GM18499 (cell line): ENCODE measurements around the gene NOL4L.

Experiments
- ATAC-seq: cut with Tn5 transposase; IDR thresholded peaks from one replicate; pipeline ENCODE4 v1.9.1; 2021; ENCODE audit warnings: moderate number of reproducible peaks; ENCODE audit not compliant: insufficient read depth, unreplicated experiment

NOL4L gene

GRCh38 chr20:32452776-32453466 lies 132.2 kb downstream of the NOL4L start:
- no peak for ATAC-seq

DNA sequence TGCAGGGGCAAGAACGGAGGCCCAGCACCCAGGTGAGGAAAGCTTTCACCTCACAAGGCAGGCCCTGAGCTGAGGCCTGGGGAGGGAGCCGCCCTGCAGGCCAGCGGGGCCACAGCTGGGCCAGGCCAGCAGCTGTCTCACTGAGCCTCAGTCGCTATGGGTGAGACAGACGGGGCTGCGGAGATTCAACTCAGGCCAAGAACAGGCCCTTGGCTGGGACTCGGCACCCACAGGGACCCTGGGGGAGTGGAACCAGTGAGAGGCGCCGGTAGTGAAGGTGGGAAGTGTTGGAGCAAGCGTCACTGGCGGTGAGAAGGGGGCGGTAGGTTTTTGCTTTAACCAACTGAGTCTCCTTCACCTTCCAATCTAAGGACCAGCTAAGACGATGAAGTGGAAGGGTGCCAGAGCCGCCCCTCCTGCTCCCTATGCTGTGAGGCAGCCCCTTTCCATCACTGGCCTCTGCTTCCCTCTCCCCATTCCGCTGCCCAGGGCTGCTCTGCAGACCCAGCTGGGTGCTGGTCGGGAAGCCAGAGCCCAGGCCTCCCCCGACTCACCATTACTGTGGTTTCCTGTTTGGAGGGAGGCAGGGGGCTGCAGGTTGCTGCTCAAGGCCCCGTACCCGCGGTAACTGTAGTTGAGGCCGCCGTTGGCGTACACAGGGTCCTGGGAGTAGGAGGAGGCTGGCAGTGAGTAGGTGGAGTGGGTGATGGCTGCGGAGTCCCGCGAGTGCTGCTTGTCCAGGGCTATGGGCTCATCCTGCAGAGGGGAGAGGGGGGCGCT lies 133.3 kb downstream of the NOL4L start:
- no peak for ATAC-seq

GRCh38 chr20:32451340-32451681 lies 133.8 kb downstream of the NOL4L start:
- no peak for ATAC-seq

GRCh38 chr20:32450484-32451061 lies 134.6 kb downstream of the NOL4L start:
- ATAC-seq = no peak

- ATAC-seq = no peak
Observed at GRCh38 chr20:32449890-32450401, 135.2 kb downstream of the NOL4L start.

GRCh38 chr20:32449057-32449889 lies 135.9 kb downstream of the NOL4L start:
- no peak for ATAC-seq

GRCh38 chr20:32448306-32449056 lies 136.7 kb downstream of the NOL4L start:
- no peak for ATAC-seq

- no peak for ATAC-seq
Observed at GRCh38 chr20:32447136-32448027, 137.8 kb downstream of the NOL4L start.

DNA sequence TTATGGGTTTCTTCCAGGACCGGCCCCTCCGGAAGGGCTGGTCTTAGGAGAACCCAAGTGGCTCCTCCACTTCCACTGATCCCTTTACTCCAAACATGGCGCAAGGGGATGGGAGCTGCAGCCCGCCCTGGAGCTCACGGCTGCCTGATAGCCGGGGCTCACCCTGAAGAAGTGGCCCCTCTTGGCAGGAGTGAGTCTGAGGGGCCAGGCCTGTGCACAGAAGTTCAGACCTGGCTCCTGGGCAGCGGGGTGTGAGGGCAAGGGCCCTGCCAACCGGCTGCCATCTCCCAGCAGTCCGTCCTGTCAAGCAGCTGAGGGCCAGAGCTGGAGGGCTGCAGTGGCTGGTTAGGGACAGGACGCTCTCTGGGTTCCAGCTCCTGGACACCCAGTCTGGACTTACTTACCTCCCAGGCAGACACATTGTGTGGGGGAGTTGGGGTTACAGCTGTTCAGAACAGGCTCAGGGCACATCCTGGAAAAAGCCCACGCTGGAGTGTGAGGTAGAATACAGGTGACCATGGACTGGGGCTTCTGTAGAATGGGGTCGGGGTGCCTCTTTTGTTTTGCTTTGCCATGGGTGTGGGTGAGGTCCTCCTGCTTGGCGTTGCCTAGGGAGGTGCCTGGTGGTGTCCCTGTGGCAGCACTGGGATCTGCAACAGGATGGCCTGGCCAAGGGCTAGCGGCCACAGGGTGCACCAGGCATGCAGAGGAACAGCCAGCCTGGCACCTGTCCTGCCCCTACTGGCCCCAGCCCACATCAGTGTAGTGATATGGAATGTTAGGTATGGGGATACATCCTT lies 138.6 kb downstream of the NOL4L start:
- ATAC-seq = no peak

DNA sequence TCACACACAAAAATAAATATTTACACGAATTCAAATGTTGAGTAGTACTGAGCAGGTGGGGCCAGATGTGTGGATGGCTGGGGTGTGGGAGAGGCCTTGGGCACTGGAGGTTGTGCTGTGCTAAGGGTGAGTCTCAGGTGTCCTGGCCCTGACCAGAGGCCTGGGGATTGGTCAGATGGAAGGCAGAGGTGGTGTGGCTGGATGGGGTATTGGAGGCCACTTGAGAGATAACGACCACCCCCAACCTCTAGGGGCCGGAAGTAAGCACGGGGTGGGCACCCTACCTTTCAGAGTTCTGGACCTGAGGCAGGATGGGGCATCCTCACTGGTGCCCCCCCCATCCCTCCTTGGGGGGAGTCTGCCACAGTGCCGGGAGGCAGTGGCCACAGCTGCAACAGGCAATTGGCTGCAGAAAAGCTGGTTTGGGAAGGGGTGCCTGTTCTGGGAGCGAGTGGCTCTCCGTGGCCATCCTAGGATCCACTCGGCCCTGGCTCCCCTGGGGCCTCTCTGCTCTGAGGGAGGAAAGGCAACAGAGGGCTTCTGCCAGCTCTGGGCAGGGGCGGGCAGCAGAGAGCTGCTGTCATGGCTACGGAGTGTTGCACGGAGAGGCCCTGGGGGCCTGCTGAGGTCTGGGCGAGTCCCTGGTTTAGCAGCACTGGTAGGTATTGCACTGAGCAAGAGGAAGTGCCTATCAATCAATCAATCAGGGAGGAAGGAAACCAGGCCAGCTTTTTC lies 139.4 kb downstream of the NOL4L start:
- no peak for ATAC-seq

DNA sequence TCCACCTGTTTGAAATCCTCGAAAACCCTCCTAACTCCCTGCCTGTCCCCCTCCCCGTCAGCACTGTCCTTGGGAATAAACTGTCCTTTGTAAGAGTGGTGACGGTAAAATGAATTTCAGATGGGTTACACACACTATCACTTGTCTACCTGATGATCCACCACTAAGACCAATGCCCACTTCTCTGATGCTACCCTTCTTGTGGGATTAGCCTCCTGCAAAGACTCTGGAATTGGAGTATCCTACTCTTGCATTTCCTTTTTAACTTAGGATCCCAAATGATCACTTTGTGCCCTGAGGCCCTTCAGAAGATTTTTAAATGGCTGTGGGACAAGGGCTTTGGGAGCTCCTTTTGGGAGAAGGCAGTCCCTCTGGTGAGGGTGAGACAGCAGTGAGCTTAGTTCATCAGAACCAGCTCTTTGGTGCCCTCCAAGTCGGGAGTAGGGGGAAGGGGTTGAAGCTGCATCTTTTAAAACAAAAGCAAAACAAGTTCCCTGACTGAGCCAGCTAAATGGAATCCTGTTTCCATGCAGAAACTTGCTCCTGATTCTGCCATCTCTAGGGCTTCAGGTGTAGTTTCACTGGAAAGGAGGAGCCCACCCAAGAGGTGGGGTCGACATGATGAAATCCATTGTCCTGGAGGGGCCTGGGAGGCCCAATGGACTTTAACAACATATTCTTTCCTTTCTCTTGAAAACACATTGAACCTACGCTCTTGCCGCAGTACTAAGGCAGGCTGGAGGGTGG lies 140.5 kb downstream of the NOL4L start:
- ATAC-seq = no peak

- ATAC-seq = no peak
Observed at GRCh38 chr20:32443386-32443974, 141.7 kb downstream of the NOL4L start.

- ATAC-seq = no peak
Observed at GRCh38 chr20:32442630-32443373, 142.3 kb downstream of the NOL4L start.

- ATAC-seq = no peak
Observed at GRCh38 chr20:32441638-32442037, 143.5 kb downstream of the NOL4L start.

DNA sequence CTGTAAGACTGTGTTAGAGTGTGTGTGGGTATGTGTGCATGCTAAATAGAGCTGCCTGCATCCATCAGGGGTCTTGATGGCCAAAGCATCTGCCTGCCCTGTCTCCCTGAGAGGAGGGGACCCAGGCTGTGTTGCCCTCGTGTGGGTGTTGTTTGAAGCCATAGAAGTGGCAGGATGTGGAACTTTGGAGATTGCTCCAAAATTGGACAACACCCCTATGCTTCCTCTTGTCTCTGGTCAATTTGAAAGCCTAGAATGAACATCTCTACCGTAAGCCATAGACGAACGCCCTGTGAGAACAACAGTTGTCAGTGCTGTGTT lies 144.4 kb downstream of the NOL4L start:
- no peak for ATAC-seq
